IMR-90 (cell line): ENCODE data around the gene ADCY2. TPM values are rescaled to one million over a fixed set of nuclear protein-coding genes. Genes with fewer than 3 reads are reported as not detected.

ENCODE experiments used
- ATAC-seq: fragments of 200-7000 bp; cut with Tn5 transposase; 2 replicates; pipeline ENCODE4 v1.9.1; 2020; ENCODE audit warnings: low read depth, mild to moderate bottlenecking, moderate library complexity
- BruUV-seq: library from RNA; stranded (reverse); fragments of 400-500 nt; replicated peaks from 2 replicates; lab custom pipeline; 2021; lab: Mats Ljungman, UMichigan
- CTCF ChIA-PET: fragments of 300-600 bp; formaldehyde crosslinking; extraction: SDS; loops from one replicate; lab custom pipeline; 2021; ENCODE audit warnings: antibody characterized with exemption; lab: Yijun Ruan, JAX
- POLR2A ChIA-PET: fragments of 300-600 bp; sonication (Branson Sonifier 250); formaldehyde crosslinking; loops from one replicate; lab custom pipeline; 2022; ENCODE audit warnings: antibody characterized with exemption; ENCODE audit not compliant: unreplicated experiment; lab: Charles Lee
- DNase-seq: peaks from one replicate; pipeline ENCODE4 v3.0.0; 2013
- H2AFZ ChIP-seq: replicated peaks from 2 replicates; pipeline ENCODE3; 2013; ENCODE audit warnings: low read length, mild to moderate bottlenecking; ENCODE audit not compliant: poor library complexity
- H2AK5ac ChIP-seq: 2 replicates; pipeline ENCODE4 v1.6.1; 2013; ENCODE audit warnings: low read depth, low read length, inconsistent platforms
- H2AK9ac ChIP-seq: replicated peaks from 2 replicates; pipeline ENCODE3; 2013; ENCODE audit warnings: mild to moderate bottlenecking, low read depth, low read length, moderate library complexity; ENCODE audit not compliant: poor library complexity
- H2BK120ac ChIP-seq: 2 replicates; pipeline ENCODE4 v1.6.1; 2013; ENCODE audit warnings: low read depth, low read length, inconsistent platforms
- H2BK15ac ChIP-seq: 3 replicates; pipeline ENCODE4 v1.6.1; 2013; ENCODE audit warnings: low read depth, low read length, inconsistent platforms
- H2BK20ac ChIP-seq: 2 replicates; pipeline ENCODE4 v1.6.1; 2013; ENCODE audit warnings: low read depth, mild to moderate bottlenecking, inconsistent platforms, low read length, moderate library complexity
- H2BK5ac ChIP-seq: 2 replicates; pipeline ENCODE4 v1.6.1; 2013; ENCODE audit warnings: mild to moderate bottlenecking, low read depth, low read length, inconsistent platforms; ENCODE audit not compliant: poor library complexity, severe bottlenecking
- H3K14ac ChIP-seq: replicated peaks from 2 replicates; pipeline ENCODE4 v1.6.1; 2013; ENCODE audit warnings: low read depth, low read length, inconsistent platforms
- H3K18ac ChIP-seq: 2 replicates; pipeline ENCODE4 v1.6.1; 2013; ENCODE audit warnings: low read depth, low read length, control low read depth
- H3K23ac ChIP-seq: 2 replicates; pipeline ENCODE4 v1.6.1; 2013; ENCODE audit warnings: low read depth, low read length, inconsistent platforms
- H3K27ac ChIP-seq: 2 replicates; pipeline ENCODE4 v1.5.1; 2013; ENCODE audit warnings: mild to moderate bottlenecking, control low read depth, low read length; ENCODE audit not compliant: insufficient read depth
- H3K27me3 ChIP-seq: 2 replicates; pipeline ENCODE4 v1.6.1; 2013; ENCODE audit warnings: low read length; ENCODE audit not compliant: control insufficient read depth, insufficient read depth
- H3K36me3 ChIP-seq: 2 replicates; pipeline ENCODE4 v1.6.1; 2013; ENCODE audit warnings: low read length, mixed read lengths; ENCODE audit not compliant: control insufficient read depth, insufficient read depth
- H3K4ac ChIP-seq: 2 replicates; pipeline ENCODE4 v1.6.1; 2013; ENCODE audit warnings: low read depth, low read length, inconsistent platforms
- H3K4me1 ChIP-seq: 2 replicates; pipeline ENCODE4 v1.6.1; 2013; ENCODE audit warnings: low read length, mixed read lengths; ENCODE audit not compliant: control insufficient read depth, insufficient read depth
- H3K4me2 ChIP-seq: 2 replicates; pipeline ENCODE4 v1.6.1; 2013; ENCODE audit warnings: low read depth, mild to moderate bottlenecking, control low read depth, low read length, moderate library complexity
- H3K4me3 ChIP-seq: 2 replicates; pipeline ENCODE4 v1.5.1; 2013; ENCODE audit warnings: low read depth, mild to moderate bottlenecking, control low read depth, low read length, moderate library complexity; ENCODE audit not compliant: insufficient read depth
- H3K56ac ChIP-seq: 2 replicates; pipeline ENCODE4 v1.6.1; 2013; ENCODE audit warnings: low read length, inconsistent platforms; ENCODE audit not compliant: insufficient read depth; ENCODE audit errors: extremely low read depth
- H3K79me1 ChIP-seq, 2 experiments: 2 replicates each; pipeline ENCODE4 v1.6.1; 2013; ENCODE audit warnings: low read length in 2 of 2, inconsistent platforms in 1 of 2, low read depth in 1 of 2
- H3K9ac ChIP-seq: 2 replicates; pipeline ENCODE4 v1.6.1; 2013; ENCODE audit warnings: low read depth, low read length, control low read depth
- H3K9me1 ChIP-seq: 2 replicates; pipeline ENCODE4 v1.6.1; 2013; ENCODE audit warnings: low read length, inconsistent platforms; ENCODE audit not compliant: insufficient read depth
- H3K9me3 ChIP-seq: 2 replicates; pipeline ENCODE4 v1.6.1; 2013; ENCODE audit warnings: low read length; ENCODE audit not compliant: control insufficient read depth, insufficient read depth
- H4K20me1 ChIP-seq: 2 replicates; pipeline ENCODE4 v1.6.1; 2013; ENCODE audit warnings: low read length, inconsistent platforms; ENCODE audit not compliant: insufficient read depth
- H4K5ac ChIP-seq: 2 replicates; pipeline ENCODE4 v1.6.1; 2013; ENCODE audit warnings: mild to moderate bottlenecking, low read depth, low read length, control low read depth
- H4K8ac ChIP-seq, 2 experiments: 2 replicates each; pipeline ENCODE4 v1.6.1; 2013; ENCODE audit warnings: low read depth in 2 of 2, low read length in 2 of 2, control low read depth in 1 of 2, inconsistent platforms in 1 of 2
- H4K91ac ChIP-seq: 2 replicates; pipeline ENCODE4 v1.6.1; 2013; ENCODE audit warnings: low read depth, low read length, inconsistent platforms; ENCODE audit not compliant: insufficient read depth
- CEBPB ChIP-seq: IDR thresholded peaks from 2 replicates; pipeline ENCODE4 v1.6.1; 2012; ENCODE audit warnings: low read depth, low read length, improper control_type of control experiment
- FOS ChIP-seq: fragments of 150-350 bp; IDR thresholded peaks from 2 replicates; pipeline ENCODE4 v1.6.1; 2016; ENCODE audit warnings: low read depth, low read length
- MAZ ChIP-seq: IDR thresholded peaks from 2 replicates; pipeline ENCODE4 v1.6.1; 2012; ENCODE audit warnings: low read depth, mild to moderate bottlenecking, low read length, improper control_type of control experiment, moderate library complexity, borderline replicate concordance
- POLR2A ChIP-seq: IDR thresholded peaks from 2 replicates; pipeline ENCODE4 v1.6.1; 2012; ENCODE audit warnings: mild to moderate bottlenecking, low read depth, low read length
- RCOR1 ChIP-seq: IDR thresholded peaks from 2 replicates; pipeline ENCODE4 v1.6.1; 2012; ENCODE audit warnings: mild to moderate bottlenecking, low read length, improper control_type of control experiment; ENCODE audit not compliant: insufficient replicate concordance
- RFX5 ChIP-seq: IDR thresholded peaks from 2 replicates; pipeline ENCODE4 v1.8.0; 2012; ENCODE audit warnings: low read depth, mild to moderate bottlenecking, low read length, moderate library complexity
- WGBS, 2 experiments: methylation state at CpG; one replicate each; pipeline versions ENCODE4 v1.1.5 to v1.1.7; 2013; ENCODE audit warnings: missing lambda C conversion rate in 2 of 2; ENCODE audit not compliant: insufficient read length in 1 of 2; ENCODE audit errors: extremely low coverage in 2 of 2; 5-methylcytosine and 5-hydroxymethylcytosine counted together
- dilution Hi-C: fragments of 300-500 bp; cut with HindIII; formaldehyde crosslinking; loops from one replicate; pipeline ENCODE4 v1.14.3; 2018; ENCODE audit warnings: low sequenced_read_pairs; ENCODE audit not compliant: unreplicated experiment
- in situ Hi-C: fragments of 300-500 bp; cut with MboI; formaldehyde crosslinking; loops from 3 replicates; pipeline ENCODE4 v1.14.3; 2019; ENCODE audit warnings: low sequenced_read_pairs, inconsistent platforms, mixed read lengths
- intact Hi-C: fragments of 100-400 bp; cut with micrococcal nuclease; formaldehyde crosslinking; loops from 2 replicates; pipeline ENCODE4 v1.10.0; 2022
- polyA plus RNA-seq, 3 experiments: library from polyadenylated mRNA; depleted of rRNA; stranded (reverse); fragments of >200 nt; gene quantifications; 2 replicates each; pipeline ENCODE4 v1.2.3, GENCODE V29; 2012; ENCODE audit warnings: low replicate concordance in 1 of 3
- total RNA-seq: library from RNA; depleted of rRNA; stranded (reverse); fragments of >200 nt; gene quantifications from 2 replicates; pipeline ENCODE4 v1.2.3, GENCODE V29; 2012
- TF ChIP-seq, protein P1 (sequence below): fragments of 150-350 bp; IDR thresholded peaks from 2 replicates; pipeline ENCODE4 v1.6.1; 2017; ENCODE audit warnings: mild to moderate bottlenecking, antibody characterized with exemption, low read length, low read depth
- TF ChIP-seq, protein P2 (sequence below): fragments of 150-350 bp; IDR thresholded peaks from 2 replicates; pipeline ENCODE4 v1.6.1; 2016; ENCODE audit warnings: low read depth, mild to moderate bottlenecking, low read length, moderate library complexity, borderline replicate concordance
- TF ChIP-seq, protein P3 (sequence below): conservative IDR thresholded peaks from 2 replicates; pipeline ENCODE4 v1.5.1; 2012; ENCODE audit warnings: mild to moderate bottlenecking, low read depth, low read length, improper control_type of control experiment

Gene ADCY2
- total and polyA plus RNA-seq, 2 of the 4 experiments (the other 2 are of a cell fraction): not detected

DNA sequence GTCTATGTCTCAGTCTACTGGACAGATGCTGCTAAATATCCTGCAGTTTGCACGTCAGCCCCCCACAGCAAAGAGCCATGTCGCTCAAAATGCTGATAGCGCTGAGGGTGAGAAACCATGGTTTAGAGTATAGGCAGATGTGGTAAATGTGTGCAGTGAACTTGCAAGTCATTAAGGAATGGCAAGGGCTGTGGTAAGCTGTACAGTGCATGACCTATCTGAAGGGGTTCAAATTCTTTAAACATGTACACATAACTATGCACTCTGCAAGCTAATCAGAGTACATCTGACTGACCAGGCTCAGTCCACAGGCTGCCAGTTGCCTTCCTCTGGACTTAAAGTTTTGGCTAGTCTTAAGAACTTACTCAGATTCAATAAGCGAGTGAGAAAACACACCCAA, 284.3 kb downstream of the ADCY2 start:
- Histone ChIP-seq H4K5ac (no peak overlapping the region), H2BK20ac (no peak overlapping the region), H3K79me1 (no peaks in the 10 kb centered on the region), H3K4me3 (no peak overlapping the region), H3K14ac (no peak overlapping the region), H2AFZ (no peak overlapping the region), H3K4me2 (no peak overlapping the region), H4K20me1 (no peaks in the 10 kb centered on the region), H2AK5ac (no peak overlapping the region), H2BK120ac (no peak overlapping the region), H3K18ac (no peak overlapping the region), H3K36me3 (no peaks in the 10 kb centered on the region), H2AK9ac (no peak overlapping the region), H3K4ac (no peak overlapping the region), H4K8ac (no peak overlapping the region), H3K9ac (no peak overlapping the region), H3K27ac (no peak overlapping the region), H3K4me1 (no peaks in the 10 kb centered on the region), H3K9me3 (peaks cover 26% of the 10 kb centered on the region), H2BK15ac (no peak overlapping the region), H4K91ac (no peak overlapping the region), H3K27me3 (no peaks in the 10 kb centered on the region), H3K23ac (no peak overlapping the region), H2BK5ac (no peak overlapping the region), H3K9me1 (no peaks in the 10 kb centered on the region), H3K56ac (no peak overlapping the region)
- TF ChIP-seq, protein P1, sequence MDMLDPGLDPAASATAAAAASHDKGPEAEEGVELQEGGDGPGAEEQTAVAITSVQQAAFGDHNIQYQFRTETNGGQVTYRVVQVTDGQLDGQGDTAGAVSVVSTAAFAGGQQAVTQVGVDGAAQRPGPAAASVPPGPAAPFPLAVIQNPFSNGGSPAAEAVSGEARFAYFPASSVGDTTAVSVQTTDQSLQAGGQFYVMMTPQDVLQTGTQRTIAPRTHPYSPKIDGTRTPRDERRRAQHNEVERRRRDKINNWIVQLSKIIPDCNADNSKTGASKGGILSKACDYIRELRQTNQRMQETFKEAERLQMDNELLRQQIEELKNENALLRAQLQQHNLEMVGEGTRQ: no peak
- no peak for TF ChIP-seq RCOR1
- TF ChIP-seq MAZ: no peak
- no peak for TF ChIP-seq FOS
- TF ChIP-seq, protein P2, sequence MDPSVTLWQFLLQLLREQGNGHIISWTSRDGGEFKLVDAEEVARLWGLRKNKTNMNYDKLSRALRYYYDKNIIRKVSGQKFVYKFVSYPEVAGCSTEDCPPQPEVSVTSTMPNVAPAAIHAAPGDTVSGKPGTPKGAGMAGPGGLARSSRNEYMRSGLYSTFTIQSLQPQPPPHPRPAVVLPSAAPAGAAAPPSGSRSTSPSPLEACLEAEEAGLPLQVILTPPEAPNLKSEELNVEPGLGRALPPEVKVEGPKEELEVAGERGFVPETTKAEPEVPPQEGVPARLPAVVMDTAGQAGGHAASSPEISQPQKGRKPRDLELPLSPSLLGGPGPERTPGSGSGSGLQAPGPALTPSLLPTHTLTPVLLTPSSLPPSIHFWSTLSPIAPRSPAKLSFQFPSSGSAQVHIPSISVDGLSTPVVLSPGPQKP: no peak
- no peak for TF ChIP-seq POLR2A
- TF ChIP-seq RFX5: no peak
- TF ChIP-seq CEBPB: no peak
- TF ChIP-seq, protein P3, sequence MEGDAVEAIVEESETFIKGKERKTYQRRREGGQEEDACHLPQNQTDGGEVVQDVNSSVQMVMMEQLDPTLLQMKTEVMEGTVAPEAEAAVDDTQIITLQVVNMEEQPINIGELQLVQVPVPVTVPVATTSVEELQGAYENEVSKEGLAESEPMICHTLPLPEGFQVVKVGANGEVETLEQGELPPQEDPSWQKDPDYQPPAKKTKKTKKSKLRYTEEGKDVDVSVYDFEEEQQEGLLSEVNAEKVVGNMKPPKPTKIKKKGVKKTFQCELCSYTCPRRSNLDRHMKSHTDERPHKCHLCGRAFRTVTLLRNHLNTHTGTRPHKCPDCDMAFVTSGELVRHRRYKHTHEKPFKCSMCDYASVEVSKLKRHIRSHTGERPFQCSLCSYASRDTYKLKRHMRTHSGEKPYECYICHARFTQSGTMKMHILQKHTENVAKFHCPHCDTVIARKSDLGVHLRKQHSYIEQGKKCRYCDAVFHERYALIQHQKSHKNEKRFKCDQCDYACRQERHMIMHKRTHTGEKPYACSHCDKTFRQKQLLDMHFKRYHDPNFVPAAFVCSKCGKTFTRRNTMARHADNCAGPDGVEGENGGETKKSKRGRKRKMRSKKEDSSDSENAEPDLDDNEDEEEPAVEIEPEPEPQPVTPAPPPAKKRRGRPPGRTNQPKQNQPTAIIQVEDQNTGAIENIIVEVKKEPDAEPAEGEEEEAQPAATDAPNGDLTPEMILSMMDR: no peak
- no TSS peak for BruUV-seq
- dilution Hi-C loops: no loop called here
- ATAC-seq (no peak), DNase-seq (no peak)
- in situ Hi-C loops: no loop called here
- WGBS, 2 experiments: 25% methylated on average over 2 of the region's 4 CpGs; no CpG with 5 or more reads in 1 of the 2 experiments
- POLR2A ChIA-PET: no interaction called here
- intact Hi-C loops: no loop called here
- CTCF ChIA-PET: no interaction called here
